GM10266 (cell line): ENCODE measurements around the gene BTRC.

Experiments
- DNase-seq: peaks from one replicate; pipeline ENCODE4 v3.0.0; 2012; ENCODE audit errors: extremely low spot score
- TF ChIP-seq, protein P1 (sequence below): IDR thresholded peaks from 2 replicates; pipeline ENCODE4 v1.5.1; 2012; ENCODE audit warnings: mild to moderate bottlenecking, low read depth; ENCODE audit not compliant: control insufficient read depth, insufficient read depth; ENCODE audit errors: missing control alignments

The BTRC gene

DNA sequence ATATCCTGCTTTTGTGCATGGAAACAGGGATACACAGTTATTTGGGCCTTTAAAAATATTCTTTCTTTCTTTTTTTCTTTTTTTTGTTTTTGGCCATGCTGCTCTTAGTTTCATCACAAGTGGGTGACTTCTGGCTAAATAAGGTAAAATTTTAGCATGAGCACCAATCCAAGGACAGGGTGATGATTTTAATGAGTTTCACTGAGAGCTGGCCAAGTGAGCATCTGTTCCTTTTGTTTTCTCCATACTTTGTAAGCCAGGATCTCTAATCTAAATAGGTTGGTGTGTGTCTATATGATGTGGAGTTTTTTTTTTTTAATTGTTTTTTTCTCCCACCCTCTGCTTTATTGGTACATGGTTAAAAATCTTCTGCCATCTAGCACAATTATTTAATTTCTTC is 127.3 kb downstream of the BTRC start:
- no peak for DNase-seq
- TF ChIP-seq, protein P1, sequence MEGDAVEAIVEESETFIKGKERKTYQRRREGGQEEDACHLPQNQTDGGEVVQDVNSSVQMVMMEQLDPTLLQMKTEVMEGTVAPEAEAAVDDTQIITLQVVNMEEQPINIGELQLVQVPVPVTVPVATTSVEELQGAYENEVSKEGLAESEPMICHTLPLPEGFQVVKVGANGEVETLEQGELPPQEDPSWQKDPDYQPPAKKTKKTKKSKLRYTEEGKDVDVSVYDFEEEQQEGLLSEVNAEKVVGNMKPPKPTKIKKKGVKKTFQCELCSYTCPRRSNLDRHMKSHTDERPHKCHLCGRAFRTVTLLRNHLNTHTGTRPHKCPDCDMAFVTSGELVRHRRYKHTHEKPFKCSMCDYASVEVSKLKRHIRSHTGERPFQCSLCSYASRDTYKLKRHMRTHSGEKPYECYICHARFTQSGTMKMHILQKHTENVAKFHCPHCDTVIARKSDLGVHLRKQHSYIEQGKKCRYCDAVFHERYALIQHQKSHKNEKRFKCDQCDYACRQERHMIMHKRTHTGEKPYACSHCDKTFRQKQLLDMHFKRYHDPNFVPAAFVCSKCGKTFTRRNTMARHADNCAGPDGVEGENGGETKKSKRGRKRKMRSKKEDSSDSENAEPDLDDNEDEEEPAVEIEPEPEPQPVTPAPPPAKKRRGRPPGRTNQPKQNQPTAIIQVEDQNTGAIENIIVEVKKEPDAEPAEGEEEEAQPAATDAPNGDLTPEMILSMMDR, result no peak

DNA sequence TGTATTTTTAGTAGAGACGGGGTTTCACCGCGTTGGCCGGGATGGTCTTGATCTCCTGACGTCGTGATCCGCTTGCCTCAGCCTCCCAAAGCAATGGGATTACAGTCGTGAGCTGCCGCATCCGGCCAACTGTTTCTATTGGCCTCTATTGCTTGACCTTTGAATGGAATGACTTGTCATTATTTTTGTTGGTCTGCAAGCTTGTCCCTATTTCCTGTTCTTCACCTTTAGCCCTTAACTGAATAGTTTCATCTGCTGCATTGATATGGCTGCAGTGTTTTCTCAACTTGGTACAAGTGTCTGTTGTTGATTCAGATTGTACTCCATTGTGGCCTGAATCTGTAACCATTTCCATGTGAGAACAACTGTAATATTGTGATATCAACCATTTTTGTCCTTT is 128.6 kb downstream of the BTRC start:
- TF ChIP-seq, protein P1, result no peak
- no peak for DNase-seq

DNA sequence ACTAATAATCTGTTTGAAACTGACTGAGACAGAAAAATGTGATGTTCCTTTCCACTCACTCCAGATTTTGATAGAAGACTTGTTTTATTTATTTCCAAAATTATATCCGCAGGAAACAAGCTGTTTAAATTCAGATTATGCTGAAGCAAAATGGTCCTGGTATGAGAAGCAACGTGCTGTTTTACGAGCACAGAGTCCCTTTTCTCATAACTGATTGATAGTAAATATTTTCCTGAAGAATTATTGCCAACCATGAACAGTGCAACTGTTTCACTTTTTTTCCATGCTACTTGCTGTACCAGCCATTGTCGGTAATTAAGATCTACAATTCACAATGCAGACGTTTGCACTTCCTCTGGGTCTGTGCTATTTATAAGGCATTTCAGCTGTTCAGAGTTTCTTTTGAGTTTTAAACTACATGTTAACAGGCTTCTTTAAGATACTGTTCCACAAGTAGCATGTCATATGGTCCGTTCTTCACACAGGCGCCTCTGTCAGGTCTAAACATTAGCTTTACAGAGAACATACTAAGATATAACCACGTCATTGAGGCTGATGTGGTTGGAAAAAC is 130.3 kb downstream of the BTRC start:
- no peak for DNase-seq
- TF ChIP-seq, protein P1, result no peak

DNA sequence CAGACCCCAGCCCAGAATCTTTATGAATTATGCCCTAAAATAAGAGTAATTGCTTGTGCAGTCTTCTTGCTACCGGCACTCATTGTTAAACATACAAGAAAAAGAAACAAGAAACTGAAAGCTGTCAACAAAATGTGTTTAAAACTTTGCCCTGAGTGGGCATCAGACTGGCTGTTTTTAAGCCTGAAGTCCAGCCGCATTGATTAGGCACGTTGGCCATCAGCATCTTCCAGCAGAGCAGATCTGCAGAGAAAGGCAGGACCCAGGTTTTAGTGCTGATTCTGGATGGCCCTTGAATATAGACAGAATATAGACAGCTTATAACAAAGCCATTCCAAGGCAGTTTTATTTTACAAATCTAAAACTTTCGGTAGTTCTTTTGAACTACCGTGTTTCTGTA is 131.2 kb downstream of the BTRC start:
- no peak for DNase-seq
- TF ChIP-seq, protein P1, result no peak

DNA sequence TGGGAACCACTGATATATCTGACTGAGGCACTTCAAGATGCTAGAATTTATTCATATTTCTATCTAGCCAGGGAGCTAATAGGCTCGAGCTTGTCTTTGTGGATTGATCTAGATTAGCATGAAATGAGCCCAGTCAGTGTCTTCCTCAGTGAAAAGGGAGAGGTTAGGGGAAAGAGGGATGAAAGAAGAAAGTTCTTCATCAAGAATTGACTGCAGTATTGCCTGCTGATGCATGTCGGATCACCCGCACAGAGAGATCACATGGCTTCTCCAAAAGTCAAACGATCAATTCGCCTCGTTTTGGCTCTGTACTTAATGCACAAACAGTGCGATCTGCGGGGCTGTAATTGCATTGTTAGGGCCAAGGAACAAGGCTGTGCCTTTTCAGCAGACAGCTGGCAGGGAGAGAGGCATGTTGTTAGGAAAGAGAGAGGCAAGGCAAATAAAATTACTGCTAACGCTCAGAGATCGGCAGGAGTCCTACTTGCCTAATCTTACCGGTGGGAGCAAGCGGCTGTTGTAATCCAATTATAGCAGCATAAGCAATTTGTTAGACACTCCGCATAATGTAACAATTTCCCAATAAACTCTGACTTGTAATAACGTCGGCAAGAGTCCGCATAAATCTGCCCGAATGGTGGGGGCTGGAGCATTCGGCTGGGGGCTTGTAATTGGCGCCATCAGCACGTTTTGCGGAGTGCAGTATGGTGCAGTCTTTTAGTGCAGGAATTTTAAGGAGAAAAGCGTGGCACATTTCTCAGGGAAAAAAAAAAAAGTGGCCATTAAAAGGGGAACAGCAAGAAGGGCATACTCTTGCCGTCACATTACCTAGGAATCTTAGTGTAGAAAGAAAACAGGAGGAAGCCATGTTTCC is 132.0 kb downstream of the BTRC start:
- TF ChIP-seq, protein P1, result no peak
- DNase-seq, result no peak

DNA sequence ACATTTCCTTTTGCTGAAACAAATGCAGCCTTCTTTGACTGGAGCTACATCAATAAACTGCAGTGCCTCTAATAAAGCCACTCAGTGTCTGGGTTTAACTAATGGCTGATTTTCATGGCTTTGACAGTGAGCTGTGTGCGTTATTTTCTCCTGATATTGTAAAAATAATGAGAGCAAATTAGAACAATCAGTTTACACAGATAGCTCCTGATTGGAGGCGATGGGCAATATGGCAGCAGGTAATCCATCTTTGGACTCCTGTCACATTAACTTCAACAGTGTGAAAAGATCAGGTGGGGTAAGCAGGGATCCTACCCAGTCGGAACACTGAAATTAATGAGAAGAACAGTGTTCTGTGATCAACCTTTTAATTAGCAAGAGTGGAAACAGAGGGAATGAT is 133.4 kb downstream of the BTRC start:
- no peak for DNase-seq
- TF ChIP-seq, protein P1, result no peak

DNA sequence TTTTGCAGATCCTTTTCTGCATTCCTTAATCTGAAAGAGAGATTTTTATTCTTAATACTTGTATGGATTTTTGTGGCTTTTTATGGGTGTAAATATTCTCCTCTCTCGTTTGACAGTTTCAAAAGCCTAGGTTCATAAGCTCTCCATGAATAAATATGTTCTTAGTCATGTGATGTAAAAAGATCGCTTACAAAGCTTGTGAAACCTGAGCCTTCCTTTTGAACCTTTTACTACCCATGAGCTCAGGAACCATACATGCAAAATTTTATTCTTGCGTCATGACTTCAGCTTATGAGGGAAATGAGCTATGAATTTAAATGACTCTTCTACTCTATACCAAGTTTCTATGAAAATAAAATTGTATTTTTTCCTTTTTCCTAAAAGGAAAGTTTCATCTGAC is 135.4 kb downstream of the BTRC start:
- DNase-seq, result no peak
- TF ChIP-seq, protein P1, result no peak
